Astrocyte (in vitro differentiated cells and primary cell): ENCODE measurements around the gene PDLIM5. TPM values are rescaled to one million over a fixed set of nuclear protein-coding genes. Genes with fewer than 3 reads are reported as not detected.
A peak's percentile ranks its signal among the peaks of the same experiment; 100 is the strongest.

ENCODE experiments used
- DNase-seq: peaks from one replicate; pipeline ENCODE4 v3.0.0-alpha.2; 2010; ENCODE audit warnings: low read depth
- FAIRE-seq: peaks from 2 replicates; lab custom pipeline; 2011; peaks lifted over from hg19 to GRCh38; lab: Jason Lieb, UNC
- H2AFZ ChIP-seq: 2 replicates; pipeline ENCODE4 v1.6.0; 2012; ENCODE audit warnings: low read depth, low read length, inconsistent platforms
- H3K27ac ChIP-seq: 2 replicates; pipeline ENCODE4 v1.5.1; 2011; ENCODE audit warnings: low read depth, low read length, inconsistent platforms
- H3K27me3 ChIP-seq: 2 replicates; pipeline ENCODE4 v1.6.0; 2011; ENCODE audit warnings: low read length, inconsistent platforms; ENCODE audit not compliant: insufficient read depth
- H3K36me3 ChIP-seq: 2 replicates; pipeline ENCODE4 v1.5.1; 2011; ENCODE audit warnings: low read length, inconsistent platforms; ENCODE audit not compliant: insufficient read depth
- H3K4me1 ChIP-seq: 2 replicates; pipeline ENCODE4 v1.5.1; 2011; ENCODE audit warnings: low read length, inconsistent platforms; ENCODE audit not compliant: insufficient read depth
- H3K4me2 ChIP-seq: 2 replicates; pipeline ENCODE4 v1.6.0; 2012; ENCODE audit warnings: low read length, inconsistent platforms
- H3K4me3 ChIP-seq: 2 replicates; pipeline ENCODE4 v1.5.1; 2011; ENCODE audit warnings: low read depth, mild to moderate bottlenecking, low read length, inconsistent platforms; ENCODE audit not compliant: insufficient read depth
- H3K79me2 ChIP-seq: 2 replicates; pipeline ENCODE4 v1.6.0; 2012; ENCODE audit warnings: mild to moderate bottlenecking, low read length, inconsistent platforms; ENCODE audit not compliant: insufficient read depth
- H3K9ac ChIP-seq: 2 replicates; pipeline ENCODE4 v1.6.0; 2012; ENCODE audit warnings: mild to moderate bottlenecking, low read length, inconsistent platforms
- H3K9me3 ChIP-seq: 2 replicates; pipeline ENCODE4 v1.5.1; 2012; ENCODE audit warnings: low read depth, mild to moderate bottlenecking, low read length, inconsistent platforms; ENCODE audit not compliant: insufficient read depth
- H4K20me1 ChIP-seq: 2 replicates; pipeline ENCODE4 v1.6.0; 2012; ENCODE audit warnings: low read length, inconsistent platforms; ENCODE audit not compliant: insufficient read depth
- H3K27ac Mint-ChIP-seq: one replicate; pipeline ENCODE4 v1.8.0; 2021; ENCODE audit warnings: mild to moderate bottlenecking, mixed read lengths; ENCODE audit not compliant: unreplicated experiment
- H3K27me3 Mint-ChIP-seq: one replicate; pipeline ENCODE4 v1.8.0; 2021; ENCODE audit warnings: low read depth, mixed read lengths; ENCODE audit not compliant: unreplicated experiment
- H3K36me3 Mint-ChIP-seq: one replicate; pipeline ENCODE4 v1.8.0; 2021; ENCODE audit warnings: low read depth, mixed read lengths; ENCODE audit not compliant: unreplicated experiment
- H3K4me1 Mint-ChIP-seq: one replicate; pipeline ENCODE4 v1.8.0; 2021; ENCODE audit warnings: low read depth, mixed read lengths; ENCODE audit not compliant: unreplicated experiment
- H3K4me3 Mint-ChIP-seq: one replicate; pipeline ENCODE4 v1.8.0; 2021; ENCODE audit warnings: mild to moderate bottlenecking, moderate library complexity, mixed read lengths; ENCODE audit not compliant: unreplicated experiment
- H3K9me3 Mint-ChIP-seq: one replicate; pipeline ENCODE4 v1.8.0; 2021; ENCODE audit warnings: mild to moderate bottlenecking, mixed read lengths; ENCODE audit not compliant: unreplicated experiment
- CTCF ChIP-seq: IDR thresholded peaks from 2 replicates; pipeline ENCODE4 v1.5.1; 2011; ENCODE audit warnings: low read depth, mild to moderate bottlenecking, inconsistent platforms, low read length, moderate library complexity; ENCODE audit not compliant: insufficient read depth
- EZH2 ChIP-seq: IDR thresholded peaks from 2 replicates; pipeline ENCODE4 v1.6.1; 2012; ENCODE audit warnings: mild to moderate bottlenecking, low read length, inconsistent platforms; ENCODE audit not compliant: insufficient read depth
- total RNA-seq: library from RNA; stranded (reverse); gene quantifications from 2 replicates; pipeline ENCODE4 v1.2.1, GENCODE V29; 2021

The PDLIM5 gene
- total RNA-seq, 1 donor from 2014 or later = 181 TPM

- Histone ChIP-seq H2AFZ (no peak overlapping the region), H3K4me1 (peaks cover 3% of the 10 kb centered on the region), H4K20me1 (no peaks in the 10 kb centered on the region), H3K9ac (no peak overlapping the region), H3K27ac (no peak overlapping the region), H3K9me3 (no peaks in the 10 kb centered on the region), H3K27me3 (no peaks in the 10 kb centered on the region), H3K36me3 (no peaks in the 10 kb centered on the region), H3K4me2 (peak overlapping the region; percentile 12), H3K79me2 (no peaks in the 10 kb centered on the region), H3K4me3 (no peak overlapping the region)
- DNase-seq (peak; percentile 15), FAIRE-seq (peak; percentile 29)
- no peaks in the 10 kb centered on the region for H3K36me3 Mint-ChIP-seq
- H3K4me3 Mint-ChIP-seq = no peak overlapping the region
- H3K4me1 Mint-ChIP-seq = peaks cover 8% of the 10 kb centered on the region
- no peaks in the 10 kb centered on the region for H3K9me3 Mint-ChIP-seq
- no peak for TF ChIP-seq EZH2
- no peak for TF ChIP-seq CTCF
- no peaks in the 10 kb centered on the region for H3K27me3 Mint-ChIP-seq
- no peak overlapping the region for H3K27ac Mint-ChIP-seq
Measured at GRCh38 chr4:94690851-94691254, 239.1 kb downstream of the PDLIM5 start.

- H3K27ac Mint-ChIP-seq = peak overlapping the region; percentile 12
- no peaks in the 10 kb centered on the region for H3K27me3 ChIP-seq
- H3K36me3 Mint-ChIP-seq = no peaks in the 10 kb centered on the region
- no peak overlapping the region for H3K27ac ChIP-seq
- peaks cover 3% of the 10 kb centered on the region for H3K4me1 ChIP-seq
- no peak overlapping the region for H2AFZ ChIP-seq
- FAIRE-seq = no peak
- H3K9ac ChIP-seq = no peak overlapping the region
- no peak overlapping the region for H3K4me3 ChIP-seq
- no peaks in the 10 kb centered on the region for H3K9me3 ChIP-seq
- TF ChIP-seq CTCF (no peak), EZH2 (no peak)
- H3K4me1 Mint-ChIP-seq = peaks cover 8% of the 10 kb centered on the region
- H3K9me3 Mint-ChIP-seq = no peaks in the 10 kb centered on the region
- no peaks in the 10 kb centered on the region for H4K20me1 ChIP-seq
- H3K36me3 ChIP-seq = no peaks in the 10 kb centered on the region
- no peaks in the 10 kb centered on the region for H3K79me2 ChIP-seq
- DNase-seq = no peak
- no peak overlapping the region for H3K4me3 Mint-ChIP-seq
- H3K27me3 Mint-ChIP-seq = no peaks in the 10 kb centered on the region
- no peak overlapping the region for H3K4me2 ChIP-seq
Measured at GRCh38 chr4:94691552-94691951, 239.8 kb downstream of the PDLIM5 start.

GRCh38 chr4:94695384-94695783 lies 243.6 kb downstream of the PDLIM5 start:
- peaks cover 3% of the 10 kb centered on the region for H3K4me1 ChIP-seq
- no peaks in the 10 kb centered on the region for H3K79me2 ChIP-seq
- Mint-ChIP-seq H3K36me3 (no peaks in the 10 kb centered on the region), H3K4me1 (peaks cover 8% of the 10 kb centered on the region), H3K27me3 (no peaks in the 10 kb centered on the region), H3K4me3 (no peak overlapping the region), H3K27ac (no peak overlapping the region), H3K9me3 (no peaks in the 10 kb centered on the region)
- no peaks in the 10 kb centered on the region for H3K36me3 ChIP-seq
- H3K27ac ChIP-seq = no peak overlapping the region
- no peaks in the 10 kb centered on the region for H4K20me1 ChIP-seq
- no peak overlapping the region for H3K4me3 ChIP-seq
- H3K9ac ChIP-seq = no peak overlapping the region
- H3K9me3 ChIP-seq = no peaks in the 10 kb centered on the region
- no peak for DNase-seq
- no peak overlapping the region for H2AFZ ChIP-seq
- no peak for TF ChIP-seq CTCF
- no peak for TF ChIP-seq EZH2
- H3K4me2 ChIP-seq = no peak overlapping the region
- FAIRE-seq = no peak
- H3K27me3 ChIP-seq = no peaks in the 10 kb centered on the region
